Activated T-cell treated with anti-CD3 and anti-CD28 coated beads, Interleukin-2, amount 50 U/mL, for 4 hours (primary cell): ENCODE data around the gene TESK1. TPM values are rescaled to one million over a fixed set of nuclear protein-coding genes. Genes with fewer than 3 reads are reported as not detected.
"Not testable (repeated sequence)": the region's sequence is repeated elsewhere in the genome, so short reads cannot be mapped to it uniquely, and the experiment has no call there.

Experiments used
- ATAC-seq, 2 donors: fragments of 200-7000 bp; cut with Tn5 transposase; one replicate each; pipeline ENCODE4 v1.10.0; 2021
- DNase-seq: peaks from one replicate; pipeline ENCODE4 v3.0.0-alpha.2; 2020
- H3K27me3 Mint-ChIP-seq: one replicate; pipeline ENCODE4 v1.8.0; 2021; ENCODE audit warnings: low read depth, mixed read lengths
- H3K36me3 Mint-ChIP-seq: one replicate; pipeline ENCODE4 v1.8.0; 2022; ENCODE audit warnings: mixed read lengths; ENCODE audit not compliant: insufficient read depth
- H3K4me1 Mint-ChIP-seq: one replicate; pipeline ENCODE4 v1.8.0; 2021; ENCODE audit warnings: low read depth, mixed read lengths
- H3K4me3 Mint-ChIP-seq: one replicate; pipeline ENCODE4 v1.8.0; 2021; ENCODE audit warnings: mild to moderate bottlenecking, moderate library complexity, mixed read lengths
- H3K9me3 Mint-ChIP-seq: one replicate; pipeline ENCODE4 v1.8.0; 2021; ENCODE audit warnings: mixed read lengths
- total RNA-seq, 3 donors: library from RNA; stranded (reverse); gene quantifications; one replicate each; pipeline ENCODE4 v1.2.1, GENCODE V29; 2021

The TESK1 gene
- total RNA-seq, 3 donors from 2014 or later: 42.0 to 57.1 (median 54.9) TPM

DNA sequence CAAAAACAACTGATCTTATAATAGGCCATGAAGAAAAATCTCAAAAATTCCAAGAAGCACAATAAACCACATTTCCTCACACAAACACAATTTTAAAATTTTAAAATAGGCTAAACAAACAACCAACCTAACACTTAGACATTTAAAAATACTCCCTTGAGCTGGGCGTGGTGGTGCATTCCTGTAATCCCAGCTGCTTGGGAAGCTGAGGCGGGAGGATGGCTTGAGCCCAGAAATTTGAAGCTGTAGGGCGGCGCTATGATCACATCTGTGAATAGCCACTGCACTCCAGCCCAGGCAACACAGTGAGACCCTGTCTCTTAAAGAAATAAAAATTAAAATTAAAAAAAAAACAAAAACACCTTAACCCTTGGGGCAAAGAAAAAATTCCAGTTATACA lies 36.9 kb upstream of the TESK1 start:
- DNase-seq (no peak), ATAC-seq (no peak)
- no peaks in the 10 kb centered on the region for H3K27me3 Mint-ChIP-seq
- no peaks in the 10 kb centered on the region for H3K9me3 Mint-ChIP-seq
- H3K4me1 Mint-ChIP-seq: peaks cover 15% of the 10 kb centered on the region
- no peaks in the 10 kb centered on the region for H3K36me3 Mint-ChIP-seq
- no peak overlapping the region for H3K4me3 Mint-ChIP-seq

DNA sequence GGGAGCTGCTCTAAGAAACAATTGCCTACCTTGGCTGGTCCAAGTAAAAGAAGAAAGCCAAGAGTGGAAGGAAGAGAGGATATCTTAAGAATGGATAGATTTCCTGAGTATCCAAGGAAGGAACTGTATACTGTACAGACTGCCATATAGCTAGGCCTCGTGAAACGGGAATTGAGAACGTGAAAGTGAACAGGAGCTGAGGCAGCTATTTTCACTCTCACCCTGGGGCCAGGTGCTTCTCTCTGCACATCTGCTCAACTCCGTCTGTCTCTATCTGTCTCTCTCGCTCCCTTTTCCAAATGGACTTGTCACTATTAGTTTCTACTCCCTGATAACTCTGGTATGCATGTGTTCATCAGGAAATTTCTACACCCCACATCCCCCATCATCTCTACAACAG lies 35.9 kb upstream of the TESK1 start:
- no peaks in the 10 kb centered on the region for H3K27me3 Mint-ChIP-seq
- no peaks in the 10 kb centered on the region for H3K9me3 Mint-ChIP-seq
- H3K4me1 Mint-ChIP-seq: peaks cover 15% of the 10 kb centered on the region
- no peak overlapping the region for H3K4me3 Mint-ChIP-seq
- H3K36me3 Mint-ChIP-seq: no peaks in the 10 kb centered on the region
- no peak for ATAC-seq
- no peak for DNase-seq

DNA sequence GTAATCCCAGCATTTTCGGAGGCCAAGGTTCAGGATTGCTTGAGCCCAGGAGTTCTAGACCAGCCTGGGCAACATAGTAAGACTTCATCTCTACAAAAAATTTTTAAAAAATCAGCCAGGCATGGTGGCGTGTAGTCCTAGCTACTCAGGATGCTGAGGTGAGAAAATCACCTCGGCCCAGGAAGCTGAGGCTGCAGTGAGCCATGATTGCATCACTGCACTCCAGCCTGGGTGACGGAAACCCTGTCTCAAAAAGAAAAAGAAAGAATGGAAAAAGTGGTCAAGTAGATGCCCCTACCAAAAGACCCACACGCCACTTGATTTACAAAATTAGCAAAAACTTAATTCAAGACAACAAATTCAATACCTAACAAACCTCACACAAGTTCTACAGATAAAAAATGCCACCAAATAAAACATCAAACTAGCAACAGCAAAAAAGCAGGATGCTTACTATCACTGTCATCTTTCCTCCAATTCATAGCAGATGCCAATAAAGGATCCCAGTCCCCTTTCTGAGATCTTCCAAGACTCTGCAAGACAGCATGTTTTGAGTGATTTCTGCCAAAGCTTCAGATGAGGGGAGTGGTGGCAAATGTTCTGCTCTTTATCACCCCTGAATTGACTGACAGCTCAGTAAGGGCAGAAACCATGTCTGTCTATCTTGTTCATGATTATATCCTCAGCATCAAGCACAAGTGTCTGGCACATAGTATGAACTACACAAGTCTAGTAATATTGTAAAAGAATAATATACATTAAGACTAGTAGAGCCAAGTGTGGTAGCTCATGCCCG lies 34.2 kb upstream of the TESK1 start:
- H3K27me3 Mint-ChIP-seq: no peaks in the 10 kb centered on the region
- ATAC-seq (peak; percentile 72 to 82), DNase-seq (no peak)
- H3K9me3 Mint-ChIP-seq: no peaks in the 10 kb centered on the region
- H3K4me1 Mint-ChIP-seq: peaks cover 15% of the 10 kb centered on the region
- H3K4me3 Mint-ChIP-seq: peak overlapping the region; percentile 59
- no peaks in the 10 kb centered on the region for H3K36me3 Mint-ChIP-seq

DNA sequence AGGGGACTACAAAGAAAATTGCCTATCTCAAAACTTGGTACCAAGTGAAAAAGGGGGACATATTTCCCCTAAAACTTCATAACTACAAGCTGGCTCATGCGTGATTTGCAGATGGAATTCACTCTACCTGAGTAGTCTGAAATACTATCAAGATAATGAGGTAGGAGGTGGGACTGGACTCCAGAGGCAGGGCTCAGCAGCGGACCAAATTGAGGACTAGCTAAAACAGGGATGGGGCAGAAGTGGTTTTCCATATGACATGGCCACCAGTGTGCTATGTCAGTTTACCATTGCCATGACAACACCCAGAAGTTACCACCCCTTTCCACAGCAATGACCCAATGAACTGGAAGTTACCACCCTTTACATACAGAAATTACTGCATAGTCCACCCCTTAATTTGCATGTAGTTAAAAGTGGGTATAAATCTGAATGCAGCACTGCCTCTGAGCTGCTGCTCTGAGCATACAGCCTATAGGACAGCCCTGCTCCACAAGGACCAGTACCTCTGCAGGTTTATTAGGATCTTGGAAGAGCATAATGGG lies 30.4 kb upstream of the TESK1 start:
- Mint-ChIP-seq H3K27me3 (no peaks in the 10 kb centered on the region), H3K9me3 (peaks cover 5% of the 10 kb centered on the region), H3K4me1 (peaks cover 16% of the 10 kb centered on the region), H3K4me3 (no peak overlapping the region), H3K36me3 (peaks cover 3% of the 10 kb centered on the region)
- ATAC-seq: no peak
- DNase-seq: no peak

DNA sequence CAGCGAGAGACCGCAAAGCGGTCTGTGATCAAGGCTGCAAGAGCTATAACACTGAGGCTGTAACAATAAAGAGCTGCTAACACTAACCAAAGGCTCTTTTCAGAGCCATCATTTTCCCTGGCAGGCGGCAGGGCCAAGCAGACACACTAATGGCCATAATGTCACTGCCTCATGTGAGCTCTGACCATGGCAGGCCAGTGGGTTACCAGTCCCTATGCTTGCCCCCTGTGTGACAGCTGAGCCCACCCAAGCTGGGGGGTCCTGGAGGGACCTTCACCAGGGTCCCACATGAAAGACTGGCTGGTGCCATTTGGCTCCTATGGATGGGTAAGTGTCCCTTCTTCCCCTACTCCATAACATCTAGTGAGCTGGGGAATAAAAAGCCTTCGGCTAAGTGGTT lies 29.6 kb upstream of the TESK1 start:
- Mint-ChIP-seq H3K27me3 (no peaks in the 10 kb centered on the region), H3K4me1 (peaks cover 15% of the 10 kb centered on the region), H3K36me3 (peaks cover 6% of the 10 kb centered on the region), H3K9me3 (peaks cover 8% of the 10 kb centered on the region), H3K4me3 (no peak overlapping the region)
- no peak for ATAC-seq
- no peak for DNase-seq

DNA sequence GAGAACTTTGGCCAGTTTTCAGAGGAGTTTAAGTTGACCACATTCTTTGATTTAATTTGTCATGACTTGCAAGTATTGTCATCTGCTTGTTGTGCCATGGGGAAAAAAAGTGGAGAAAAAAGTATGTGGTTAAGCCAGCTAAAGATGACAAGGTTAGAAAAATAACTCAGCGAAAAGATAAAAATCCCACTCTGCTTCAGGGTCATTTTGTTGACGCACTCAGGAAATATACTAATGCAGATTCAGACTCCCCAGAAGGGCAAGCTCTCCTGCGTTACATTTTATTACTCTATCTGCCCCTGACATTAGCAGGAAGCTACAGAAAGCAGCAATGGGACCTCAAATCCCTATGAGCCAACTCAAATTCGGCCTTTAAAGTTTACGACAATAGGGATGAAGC lies 27.6 kb upstream of the TESK1 start:
- no peak overlapping the region for H3K4me3 Mint-ChIP-seq
- H3K9me3 Mint-ChIP-seq: peaks cover 15% of the 10 kb centered on the region
- ATAC-seq (no peak), DNase-seq (no peak)
- H3K27me3 Mint-ChIP-seq: no peaks in the 10 kb centered on the region
- peaks cover 7% of the 10 kb centered on the region for H3K4me1 Mint-ChIP-seq
- H3K36me3 Mint-ChIP-seq: peaks cover 14% of the 10 kb centered on the region

DNA sequence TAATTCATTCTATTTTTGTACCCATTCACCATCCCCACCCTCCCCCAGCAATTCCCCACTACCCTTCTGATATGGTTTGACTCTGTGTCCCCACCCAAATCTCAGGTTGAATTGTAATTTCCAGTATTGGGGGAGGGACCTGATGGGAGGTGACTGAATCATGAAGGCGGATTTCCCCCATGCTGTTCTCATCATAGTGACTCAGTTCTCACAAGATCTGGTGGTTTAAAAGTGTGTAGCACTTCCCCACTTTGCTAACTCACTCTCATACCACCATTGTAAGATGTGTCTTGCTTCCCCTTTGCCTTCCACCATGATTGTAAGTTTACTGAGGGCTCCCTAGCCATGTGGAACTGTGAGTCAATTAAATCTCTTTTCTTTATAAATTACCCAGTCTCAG lies 25.9 kb upstream of the TESK1 start:
- H3K27me3 Mint-ChIP-seq: no peaks in the 10 kb centered on the region
- DNase-seq: no peak
- peaks cover 7% of the 10 kb centered on the region for H3K4me1 Mint-ChIP-seq
- H3K36me3 Mint-ChIP-seq: peaks cover 14% of the 10 kb centered on the region
- peaks cover 15% of the 10 kb centered on the region for H3K9me3 Mint-ChIP-seq
- peak overlapping the region; percentile 4 for H3K4me3 Mint-ChIP-seq
- peak; percentile 96 to 97 for ATAC-seq

DNA sequence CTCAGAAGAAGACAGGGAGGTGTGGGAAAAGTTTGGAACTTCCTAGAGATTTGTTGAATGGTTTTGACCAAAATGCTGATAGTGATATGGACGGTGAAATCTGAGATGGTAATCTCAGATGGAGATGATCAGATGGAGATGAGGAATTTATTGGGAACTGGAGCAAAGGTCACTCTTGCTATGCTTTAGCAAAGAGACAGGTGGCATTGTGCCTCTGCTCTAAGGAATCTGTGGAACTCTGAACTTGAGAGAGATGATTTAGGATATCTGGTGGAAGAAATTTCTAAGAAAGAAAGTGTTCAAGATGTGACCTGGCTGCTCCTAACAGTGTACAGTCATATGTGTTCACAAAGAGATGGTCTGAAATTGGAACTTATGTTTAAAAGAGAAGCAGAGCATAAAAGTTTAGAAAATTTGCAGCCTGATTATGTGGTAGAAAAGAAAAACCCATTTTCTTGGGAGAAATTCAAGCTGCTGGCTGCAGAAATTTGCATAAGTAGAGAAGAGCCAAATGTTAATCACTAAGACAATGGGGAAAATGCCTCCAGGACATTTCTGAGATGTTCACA lies 25.3 kb upstream of the TESK1 start:
- not testable (repeated sequence) for ATAC-seq, H3K4me1 Mint-ChIP-seq, DNase-seq, H3K27me3 Mint-ChIP-seq
- Mint-ChIP-seq H3K36me3 (peaks cover 14% of the 10 kb centered on the region), H3K4me3 (peak overlapping the region; percentile 4), H3K9me3 (peaks cover 15% of the 10 kb centered on the region)

DNA sequence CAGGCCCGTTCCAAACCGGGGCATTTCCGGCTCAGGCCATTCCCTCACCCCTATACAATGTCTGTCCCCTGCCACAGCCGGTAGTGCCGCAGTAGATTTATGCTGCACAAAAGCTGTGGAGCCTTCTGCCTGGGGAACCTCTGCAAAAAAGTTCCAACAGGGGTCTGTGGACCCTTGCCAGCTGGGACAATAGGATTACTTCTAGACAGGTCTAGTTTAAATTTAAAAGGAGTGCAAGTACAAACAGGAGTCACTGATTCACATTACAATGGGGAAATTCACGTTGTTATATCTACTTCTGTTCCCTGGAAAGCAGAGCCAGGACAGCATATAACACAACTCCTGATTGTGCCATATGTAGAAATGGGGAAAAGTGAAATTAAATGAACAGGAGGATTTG lies 21.5 kb upstream of the TESK1 start:
- H3K4me1 Mint-ChIP-seq, DNase-seq, H3K4me3 Mint-ChIP-seq, H3K27me3 Mint-ChIP-seq, ATAC-seq: not testable (repeated sequence)
- Mint-ChIP-seq H3K36me3 (peaks cover 16% of the 10 kb centered on the region), H3K9me3 (peaks cover 19% of the 10 kb centered on the region)

DNA sequence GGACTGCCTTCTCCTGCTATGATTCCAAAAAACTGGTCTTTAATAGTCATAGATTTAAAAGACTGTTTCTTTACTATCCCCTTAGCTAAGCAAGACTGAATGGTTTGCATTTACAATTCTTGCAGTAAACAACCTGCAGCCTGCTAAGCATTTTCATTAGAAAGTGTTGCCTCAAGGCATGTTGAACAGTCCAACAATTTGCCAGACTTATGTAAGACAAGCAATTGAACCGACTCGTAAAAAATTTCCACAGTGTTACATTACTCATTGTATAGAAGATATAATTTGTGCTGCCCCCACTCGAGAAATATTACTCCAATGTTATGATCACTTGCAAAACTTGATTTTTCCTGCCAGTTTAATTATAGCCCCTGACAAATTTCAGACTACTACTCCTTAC lies 20.4 kb upstream of the TESK1 start:
- Mint-ChIP-seq H3K9me3 (peaks cover 13% of the 10 kb centered on the region), H3K36me3 (peaks cover 13% of the 10 kb centered on the region)
- not testable (repeated sequence) for ATAC-seq, H3K27me3 Mint-ChIP-seq, DNase-seq, H3K4me3 Mint-ChIP-seq, H3K4me1 Mint-ChIP-seq

DNA sequence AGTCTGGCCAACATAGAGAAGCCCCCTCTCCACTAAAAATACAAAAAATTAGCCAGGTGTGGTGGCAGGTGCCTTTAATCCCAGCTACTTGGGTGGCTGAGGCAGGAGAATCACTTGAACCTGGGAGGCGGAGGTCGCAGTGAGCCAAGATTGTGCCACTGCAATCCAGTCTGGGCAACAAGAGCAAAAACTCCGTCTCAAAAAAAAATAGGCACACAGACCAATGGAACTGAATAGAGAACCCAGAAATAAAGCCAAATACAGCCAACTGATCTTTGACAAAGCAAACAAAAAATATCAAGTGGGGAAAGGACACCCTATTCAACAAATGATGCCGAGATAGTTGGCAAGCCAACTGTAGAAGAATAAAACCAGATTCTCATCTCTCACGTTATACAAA lies 16.6 kb upstream of the TESK1 start:
- not testable (repeated sequence) for H3K4me3 Mint-ChIP-seq, H3K4me1 Mint-ChIP-seq, H3K9me3 Mint-ChIP-seq, ATAC-seq, H3K36me3 Mint-ChIP-seq, H3K27me3 Mint-ChIP-seq, DNase-seq

DNA sequence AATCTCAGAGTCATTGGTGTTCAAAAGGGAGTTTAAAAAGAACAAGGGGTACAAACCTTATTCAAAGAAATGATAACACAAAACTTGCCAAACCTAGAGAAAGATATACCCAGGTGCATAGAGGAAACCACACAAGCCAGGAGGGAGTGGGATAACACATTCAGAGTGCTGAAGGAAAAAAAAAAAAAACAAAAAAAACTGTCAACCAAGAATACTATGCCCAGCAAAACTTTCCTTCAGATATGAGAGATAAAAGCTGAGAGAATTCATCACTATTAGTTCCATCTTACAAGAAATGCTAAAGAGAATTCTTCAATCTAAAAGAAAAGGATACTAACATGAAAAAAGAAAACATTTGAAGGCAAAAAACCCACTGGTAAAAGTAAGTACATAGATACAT lies 11.5 kb upstream of the TESK1 start:
- Mint-ChIP-seq H3K4me1 (no peaks in the 10 kb centered on the region), H3K36me3 (peaks cover 10% of the 10 kb centered on the region), H3K27me3 (no peaks in the 10 kb centered on the region), H3K9me3 (peaks cover 14% of the 10 kb centered on the region), H3K4me3 (no peak overlapping the region)
- ATAC-seq (no peak), DNase-seq (no peak)

DNA sequence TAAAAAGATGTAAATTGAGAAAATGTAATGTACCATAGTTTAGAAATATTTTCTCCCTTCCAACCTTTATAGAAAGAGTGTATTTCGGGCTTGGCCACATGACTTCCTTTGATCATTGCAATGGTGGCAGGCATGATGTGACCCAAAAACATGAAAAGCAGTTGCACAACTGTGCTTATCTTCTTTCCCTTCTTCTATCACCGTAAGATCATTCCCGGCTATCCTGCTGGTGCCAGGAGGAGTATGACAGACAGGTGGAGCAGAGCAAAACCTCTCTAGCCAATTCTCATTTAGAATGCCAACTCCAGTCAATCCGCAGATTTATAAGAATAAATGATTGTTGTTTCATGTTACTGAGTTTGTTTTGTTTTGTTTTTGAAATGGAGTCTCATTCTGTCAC lies 10.6 kb upstream of the TESK1 start:
- Mint-ChIP-seq H3K36me3 (peaks cover 10% of the 10 kb centered on the region), H3K9me3 (peaks cover 14% of the 10 kb centered on the region), H3K4me3 (no peak overlapping the region), H3K27me3 (no peaks in the 10 kb centered on the region), H3K4me1 (no peaks in the 10 kb centered on the region)
- DNase-seq (no peak), ATAC-seq (no peak)

DNA sequence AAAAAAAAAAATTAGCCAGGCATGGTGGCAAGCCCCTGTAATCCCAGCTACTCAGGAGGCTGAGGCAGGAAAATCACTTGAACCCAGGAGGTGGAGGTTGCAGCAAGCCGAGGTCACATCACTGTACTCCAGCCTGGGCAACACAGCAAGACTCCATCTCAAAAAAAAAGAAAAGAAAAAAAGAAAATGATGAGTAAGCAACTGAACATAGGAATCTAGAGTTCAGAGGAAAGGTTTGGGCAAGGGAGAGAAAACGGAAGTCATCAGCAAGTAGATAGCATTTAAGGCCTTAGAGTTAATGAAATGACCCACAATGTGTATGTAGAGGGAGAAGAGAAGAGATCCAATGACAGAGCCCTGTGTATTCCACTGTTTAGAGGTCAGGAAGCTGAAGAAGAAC lies 8.2 kb upstream of the TESK1 start:
- not testable (repeated sequence) for H3K4me3 Mint-ChIP-seq, DNase-seq, H3K27me3 Mint-ChIP-seq, ATAC-seq, H3K36me3 Mint-ChIP-seq, H3K4me1 Mint-ChIP-seq
- H3K9me3 Mint-ChIP-seq: peaks cover 14% of the 10 kb centered on the region
